ENCODE data around the gene DHODH.

DHODH gene

DNA sequence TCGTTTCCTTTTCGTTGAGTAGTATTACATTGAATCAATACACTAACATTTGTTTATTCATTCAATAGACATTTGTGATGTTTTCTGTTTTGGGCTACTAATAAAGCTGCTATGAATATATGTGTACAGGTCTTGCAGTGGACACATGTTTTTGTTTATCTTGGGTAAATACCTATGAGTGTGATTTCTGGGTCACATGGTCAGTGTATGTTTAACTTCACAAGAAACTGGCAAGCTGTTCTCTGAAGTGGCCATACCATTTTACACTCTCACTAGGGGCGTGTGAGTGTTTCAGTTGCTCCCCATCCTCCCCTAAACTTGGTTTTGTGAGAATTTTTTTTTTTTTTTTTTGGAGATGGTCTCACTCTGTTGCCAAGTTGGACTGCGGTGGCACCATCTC is 43.3 kb upstream of the DHODH start:
- H3K36me3 ChIP-seq (ENCODE audit: insufficient read depth, low read length): no peaks in the 10 kb centered on the region

GRCh38 chr16:71966932-71967331 is 41.6 kb upstream of the DHODH start:
- no peaks in the 10 kb centered on the region for H3K9me2 ChIP-seq (replicated peaks; ENCODE audit: low read depth, low read length)
- H4K20me1 ChIP-seq (ENCODE audit: insufficient read depth, low read length, poor library complexity, severe bottlenecking): no peaks in the 10 kb centered on the region
- no peak overlapping the region for H3K4me3 ChIP-seq (ENCODE audit: low read length, poor library complexity, severe bottlenecking)
- H3F3A ChIP-seq (ENCODE audit: low read depth): no peaks in the 10 kb centered on the region
- no peaks in the 10 kb centered on the region for H3K79me2 ChIP-seq (ENCODE audit: insufficient read depth, low read length)
- peaks cover 7% of the 10 kb centered on the region for H3K4me1 ChIP-seq (ENCODE audit: insufficient read depth, low read length, poor library complexity, severe bottlenecking)
- no peak overlapping the region for H3K4me2 ChIP-seq (ENCODE audit: low read depth, low read length, poor library complexity, severe bottlenecking)
- no peaks in the 10 kb centered on the region for H3K36me3 ChIP-seq (ENCODE audit: insufficient read depth, low read length)
- no peaks in the 10 kb centered on the region for H3K9me3 ChIP-seq (ENCODE audit: insufficient read depth, low read depth, low read length)
- no peaks in the 10 kb centered on the region for H3K27me3 ChIP-seq (ENCODE audit: insufficient read depth, low read length, poor library complexity, severe bottlenecking)
- TF ChIP-seq CTCF (conservative IDR thresholded peaks at IDR 0.05; ENCODE audit: low read length): no peak
- TF ChIP-seq EZH2phosphoT487 (IDR thresholded peaks at IDR 0.05; ENCODE audit: borderline replicate concordance): no peak
- no peak overlapping the region for H3K9ac ChIP-seq (ENCODE audit: low read depth, low read length, poor library complexity, severe bottlenecking)
- no peak overlapping the region for H2AFZ ChIP-seq (ENCODE audit: low read length)

More for the DNA sequence above, 43.3 kb upstream of the DHODH start:
- peaks cover 7% of the 10 kb centered on the region for H3K4me1 ChIP-seq (ENCODE audit: insufficient read depth, low read length, poor library complexity, severe bottlenecking)
- no peaks in the 10 kb centered on the region for H3K79me2 ChIP-seq (ENCODE audit: insufficient read depth, low read length)
- H3K9ac ChIP-seq (ENCODE audit: low read depth, low read length, poor library complexity, severe bottlenecking): no peak overlapping the region
- no peaks in the 10 kb centered on the region for H4K20me1 ChIP-seq (ENCODE audit: insufficient read depth, low read length, poor library complexity, severe bottlenecking)
- no peak overlapping the region for H3K4me2 ChIP-seq (ENCODE audit: low read depth, low read length, poor library complexity, severe bottlenecking)
- no peak overlapping the region for H3K4me3 ChIP-seq (ENCODE audit: low read length, poor library complexity, severe bottlenecking)
- no peak overlapping the region for H2AFZ ChIP-seq (ENCODE audit: low read length)
- H3F3A ChIP-seq (ENCODE audit: low read depth): no peaks in the 10 kb centered on the region
- no peaks in the 10 kb centered on the region for H3K9me2 ChIP-seq (replicated peaks; ENCODE audit: low read depth, low read length)
- TF ChIP-seq EZH2phosphoT487 (IDR thresholded peaks at IDR 0.05; ENCODE audit: borderline replicate concordance) (no peak), CTCF (conservative IDR thresholded peaks at IDR 0.05; ENCODE audit: low read length) (no peak)
- no peaks in the 10 kb centered on the region for H3K9me3 ChIP-seq (ENCODE audit: insufficient read depth, low read depth, low read length)
- H3K27me3 ChIP-seq (ENCODE audit: insufficient read depth, low read length, poor library complexity, severe bottlenecking): no peaks in the 10 kb centered on the region

GRCh38 chr16:71969353-71969752 is 39.2 kb upstream of the DHODH start:
- H3K36me3 ChIP-seq (ENCODE audit: insufficient read depth, low read length): no peaks in the 10 kb centered on the region
- TF ChIP-seq CTCF (conservative IDR thresholded peaks at IDR 0.05; ENCODE audit: low read length) (no peak), EZH2phosphoT487 (IDR thresholded peaks at IDR 0.05; ENCODE audit: borderline replicate concordance) (no peak)
- no peak overlapping the region for H2AFZ ChIP-seq (ENCODE audit: low read length)

More at GRCh38 chr16:71969353-71969752, 39.2 kb upstream of the DHODH start:
- Histone ChIP-seq H3K4me2 (ENCODE audit: low read depth, low read length, poor library complexity, severe bottlenecking) (no peak overlapping the region), H4K20me1 (ENCODE audit: insufficient read depth, low read length, poor library complexity, severe bottlenecking) (no peaks in the 10 kb centered on the region), H3K9me3 (ENCODE audit: insufficient read depth, low read depth, low read length) (no peaks in the 10 kb centered on the region), H3K79me2 (ENCODE audit: insufficient read depth, low read length) (no peaks in the 10 kb centered on the region), H3K4me1 (ENCODE audit: insufficient read depth, low read length, poor library complexity, severe bottlenecking) (no peaks in the 10 kb centered on the region), H3K4me3 (ENCODE audit: low read length, poor library complexity, severe bottlenecking) (no peak overlapping the region), H3F3A (ENCODE audit: low read depth) (no peaks in the 10 kb centered on the region), H3K9me2 (replicated peaks; ENCODE audit: low read depth, low read length) (no peaks in the 10 kb centered on the region), H3K9ac (ENCODE audit: low read depth, low read length, poor library complexity, severe bottlenecking) (no peak overlapping the region), H3K27me3 (ENCODE audit: insufficient read depth, low read length, poor library complexity, severe bottlenecking) (no peaks in the 10 kb centered on the region)

Data from Loucy (cell line).